IMR-90 (cell line): ENCODE data around the gene ATP11A. TPM values are rescaled to one million over a fixed set of nuclear protein-coding genes. Genes with fewer than 3 reads are reported as not detected.

Experiments used
- ATAC-seq: fragments of 200-7000 bp; cut with Tn5 transposase; 2 replicates; pipeline ENCODE4 v1.9.1; 2020; ENCODE audit warnings: low read depth, mild to moderate bottlenecking, moderate library complexity
- BruUV-seq: library from RNA; stranded (reverse); fragments of 400-500 nt; replicated peaks from 2 replicates; lab custom pipeline; 2021; lab: Mats Ljungman, UMichigan
- CTCF ChIA-PET: fragments of 300-600 bp; formaldehyde crosslinking; extraction: SDS; loops from one replicate; lab custom pipeline; 2021; ENCODE audit warnings: antibody characterized with exemption; lab: Yijun Ruan, JAX
- POLR2A ChIA-PET: fragments of 300-600 bp; sonication (Branson Sonifier 250); formaldehyde crosslinking; loops from one replicate; lab custom pipeline; 2022; ENCODE audit warnings: antibody characterized with exemption; ENCODE audit not compliant: unreplicated experiment; lab: Charles Lee
- DNase-seq: peaks from one replicate; pipeline ENCODE4 v3.0.0; 2013
- H2AFZ ChIP-seq: replicated peaks from 2 replicates; pipeline ENCODE3; 2013; ENCODE audit warnings: low read length, mild to moderate bottlenecking; ENCODE audit not compliant: poor library complexity
- H2AK5ac ChIP-seq: 2 replicates; pipeline ENCODE4 v1.6.1; 2013; ENCODE audit warnings: low read depth, low read length, inconsistent platforms
- H2AK9ac ChIP-seq: replicated peaks from 2 replicates; pipeline ENCODE3; 2013; ENCODE audit warnings: mild to moderate bottlenecking, low read depth, low read length, moderate library complexity; ENCODE audit not compliant: poor library complexity
- H2BK120ac ChIP-seq: 2 replicates; pipeline ENCODE4 v1.6.1; 2013; ENCODE audit warnings: low read depth, low read length, inconsistent platforms
- H2BK15ac ChIP-seq: 3 replicates; pipeline ENCODE4 v1.6.1; 2013; ENCODE audit warnings: low read depth, low read length, inconsistent platforms
- H2BK20ac ChIP-seq: 2 replicates; pipeline ENCODE4 v1.6.1; 2013; ENCODE audit warnings: low read depth, mild to moderate bottlenecking, inconsistent platforms, low read length, moderate library complexity
- H2BK5ac ChIP-seq: 2 replicates; pipeline ENCODE4 v1.6.1; 2013; ENCODE audit warnings: mild to moderate bottlenecking, low read depth, low read length, inconsistent platforms; ENCODE audit not compliant: poor library complexity, severe bottlenecking
- H3K14ac ChIP-seq: replicated peaks from 2 replicates; pipeline ENCODE4 v1.6.1; 2013; ENCODE audit warnings: low read depth, low read length, inconsistent platforms
- H3K18ac ChIP-seq: 2 replicates; pipeline ENCODE4 v1.6.1; 2013; ENCODE audit warnings: low read depth, low read length, control low read depth
- H3K23ac ChIP-seq: 2 replicates; pipeline ENCODE4 v1.6.1; 2013; ENCODE audit warnings: low read depth, low read length, inconsistent platforms
- H3K27ac ChIP-seq: 2 replicates; pipeline ENCODE4 v1.5.1; 2013; ENCODE audit warnings: mild to moderate bottlenecking, control low read depth, low read length; ENCODE audit not compliant: insufficient read depth
- H3K27me3 ChIP-seq: 2 replicates; pipeline ENCODE4 v1.6.1; 2013; ENCODE audit warnings: low read length; ENCODE audit not compliant: control insufficient read depth, insufficient read depth
- H3K36me3 ChIP-seq: 2 replicates; pipeline ENCODE4 v1.6.1; 2013; ENCODE audit warnings: low read length, mixed read lengths; ENCODE audit not compliant: control insufficient read depth, insufficient read depth
- H3K4ac ChIP-seq: 2 replicates; pipeline ENCODE4 v1.6.1; 2013; ENCODE audit warnings: low read depth, low read length, inconsistent platforms
- H3K4me1 ChIP-seq: 2 replicates; pipeline ENCODE4 v1.6.1; 2013; ENCODE audit warnings: low read length, mixed read lengths; ENCODE audit not compliant: control insufficient read depth, insufficient read depth
- H3K4me2 ChIP-seq: 2 replicates; pipeline ENCODE4 v1.6.1; 2013; ENCODE audit warnings: low read depth, mild to moderate bottlenecking, control low read depth, low read length, moderate library complexity
- H3K4me3 ChIP-seq: 2 replicates; pipeline ENCODE4 v1.5.1; 2013; ENCODE audit warnings: low read depth, mild to moderate bottlenecking, control low read depth, low read length, moderate library complexity; ENCODE audit not compliant: insufficient read depth
- H3K56ac ChIP-seq: 2 replicates; pipeline ENCODE4 v1.6.1; 2013; ENCODE audit warnings: low read length, inconsistent platforms; ENCODE audit not compliant: insufficient read depth; ENCODE audit errors: extremely low read depth
- H3K79me1 ChIP-seq, 2 experiments: 2 replicates each; pipeline ENCODE4 v1.6.1; 2013; ENCODE audit warnings: low read length in 2 of 2, inconsistent platforms in 1 of 2, low read depth in 1 of 2
- H3K9ac ChIP-seq: 2 replicates; pipeline ENCODE4 v1.6.1; 2013; ENCODE audit warnings: low read depth, low read length, control low read depth
- H3K9me1 ChIP-seq: 2 replicates; pipeline ENCODE4 v1.6.1; 2013; ENCODE audit warnings: low read length, inconsistent platforms; ENCODE audit not compliant: insufficient read depth
- H3K9me3 ChIP-seq: 2 replicates; pipeline ENCODE4 v1.6.1; 2013; ENCODE audit warnings: low read length; ENCODE audit not compliant: control insufficient read depth, insufficient read depth
- H4K20me1 ChIP-seq: 2 replicates; pipeline ENCODE4 v1.6.1; 2013; ENCODE audit warnings: low read length, inconsistent platforms; ENCODE audit not compliant: insufficient read depth
- H4K5ac ChIP-seq: 2 replicates; pipeline ENCODE4 v1.6.1; 2013; ENCODE audit warnings: mild to moderate bottlenecking, low read depth, low read length, control low read depth
- H4K8ac ChIP-seq, 2 experiments: 2 replicates each; pipeline ENCODE4 v1.6.1; 2013; ENCODE audit warnings: low read depth in 2 of 2, low read length in 2 of 2, control low read depth in 1 of 2, inconsistent platforms in 1 of 2
- H4K91ac ChIP-seq: 2 replicates; pipeline ENCODE4 v1.6.1; 2013; ENCODE audit warnings: low read depth, low read length, inconsistent platforms; ENCODE audit not compliant: insufficient read depth
- FOS ChIP-seq: fragments of 150-350 bp; IDR thresholded peaks from 2 replicates; pipeline ENCODE4 v1.6.1; 2016; ENCODE audit warnings: low read depth, low read length
- dilution Hi-C: fragments of 300-500 bp; cut with HindIII; formaldehyde crosslinking; loops from one replicate; pipeline ENCODE4 v1.14.3; 2018; ENCODE audit warnings: low sequenced_read_pairs; ENCODE audit not compliant: unreplicated experiment
- in situ Hi-C: fragments of 300-500 bp; cut with MboI; formaldehyde crosslinking; loops from 3 replicates; pipeline ENCODE4 v1.14.3; 2019; ENCODE audit warnings: low sequenced_read_pairs, inconsistent platforms, mixed read lengths
- intact Hi-C: fragments of 100-400 bp; cut with micrococcal nuclease; formaldehyde crosslinking; loops from 2 replicates; pipeline ENCODE4 v1.10.0; 2022
- polyA plus RNA-seq, 3 experiments: library from polyadenylated mRNA; depleted of rRNA; stranded (reverse); fragments of >200 nt; gene quantifications; 2 replicates each; pipeline ENCODE4 v1.2.3, GENCODE V29; 2012; ENCODE audit warnings: low replicate concordance in 1 of 3
- total RNA-seq: library from RNA; depleted of rRNA; stranded (reverse); fragments of >200 nt; gene quantifications from 2 replicates; pipeline ENCODE4 v1.2.3, GENCODE V29; 2012
- TF ChIP-seq, protein P1 (sequence below): conservative IDR thresholded peaks from 2 replicates; pipeline ENCODE4 v1.5.1; 2012; ENCODE audit warnings: mild to moderate bottlenecking, low read depth, low read length, improper control_type of control experiment
- TF ChIP-seq, protein P2 (sequence below): fragments of 150-350 bp; IDR thresholded peaks from 2 replicates; pipeline ENCODE4 v1.6.1; 2016; ENCODE audit warnings: low read depth, mild to moderate bottlenecking, low read length, moderate library complexity, borderline replicate concordance

Gene ATP11A
- total and polyA plus RNA-seq, 2 of the 4 experiments (the other 2 are of a cell fraction): 8.4 to 12.0 TPM

DNA sequence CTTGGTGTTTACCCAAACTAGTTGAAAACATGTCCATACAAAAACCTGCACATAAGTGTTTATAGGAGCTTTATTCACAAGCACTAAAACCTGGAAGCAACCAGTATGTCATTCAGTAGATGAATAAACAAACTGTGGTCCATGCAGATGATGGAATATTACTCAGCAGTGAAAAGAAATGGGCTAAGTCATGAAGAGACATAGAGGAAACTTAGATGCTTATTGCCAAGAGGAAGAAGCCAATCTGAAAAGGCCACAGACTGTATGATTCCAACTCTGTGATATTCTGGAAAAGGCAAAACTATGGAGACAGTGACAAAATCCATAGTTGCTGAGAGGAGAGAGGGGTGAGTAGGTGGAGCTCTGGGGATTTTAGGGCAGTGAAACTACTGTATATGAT is 240.4 kb downstream of the ATP11A start:
- BruUV-seq: no TSS peak
- Histone ChIP-seq H3K27ac (no peak overlapping the region), H2AFZ (no peak overlapping the region), H3K23ac (no peak overlapping the region), H2AK9ac (no peak overlapping the region), H2BK5ac (no peak overlapping the region), H4K5ac (no peak overlapping the region), H4K91ac (no peak overlapping the region), H3K4me2 (no peak overlapping the region), H2BK120ac (no peak overlapping the region), H2BK20ac (no peak overlapping the region), H3K4me3 (no peak overlapping the region), H3K79me1 (no peaks in the 10 kb centered on the region), H3K36me3 (no peaks in the 10 kb centered on the region), H4K8ac (no peak overlapping the region), H3K9me3 (peaks cover 2% of the 10 kb centered on the region; the same call in 1 of the 2 replicates), H3K27me3 (peaks cover 48% of the 10 kb centered on the region), H3K56ac (no peak overlapping the region), H2AK5ac (no peak overlapping the region), H3K9me1 (peaks cover 5% of the 10 kb centered on the region; the same call in 1 of the 2 replicates), H3K4ac (no peak overlapping the region), H3K18ac (no peak overlapping the region), H4K20me1 (no peaks in the 10 kb centered on the region), H3K4me1 (no peaks in the 10 kb centered on the region), H3K14ac (no peak overlapping the region), H2BK15ac (no peak overlapping the region), H3K9ac (no peak overlapping the region)
- CTCF ChIA-PET: no interaction called here
- TF ChIP-seq, protein P1, sequence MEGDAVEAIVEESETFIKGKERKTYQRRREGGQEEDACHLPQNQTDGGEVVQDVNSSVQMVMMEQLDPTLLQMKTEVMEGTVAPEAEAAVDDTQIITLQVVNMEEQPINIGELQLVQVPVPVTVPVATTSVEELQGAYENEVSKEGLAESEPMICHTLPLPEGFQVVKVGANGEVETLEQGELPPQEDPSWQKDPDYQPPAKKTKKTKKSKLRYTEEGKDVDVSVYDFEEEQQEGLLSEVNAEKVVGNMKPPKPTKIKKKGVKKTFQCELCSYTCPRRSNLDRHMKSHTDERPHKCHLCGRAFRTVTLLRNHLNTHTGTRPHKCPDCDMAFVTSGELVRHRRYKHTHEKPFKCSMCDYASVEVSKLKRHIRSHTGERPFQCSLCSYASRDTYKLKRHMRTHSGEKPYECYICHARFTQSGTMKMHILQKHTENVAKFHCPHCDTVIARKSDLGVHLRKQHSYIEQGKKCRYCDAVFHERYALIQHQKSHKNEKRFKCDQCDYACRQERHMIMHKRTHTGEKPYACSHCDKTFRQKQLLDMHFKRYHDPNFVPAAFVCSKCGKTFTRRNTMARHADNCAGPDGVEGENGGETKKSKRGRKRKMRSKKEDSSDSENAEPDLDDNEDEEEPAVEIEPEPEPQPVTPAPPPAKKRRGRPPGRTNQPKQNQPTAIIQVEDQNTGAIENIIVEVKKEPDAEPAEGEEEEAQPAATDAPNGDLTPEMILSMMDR: no peak
- TF ChIP-seq, protein P2, sequence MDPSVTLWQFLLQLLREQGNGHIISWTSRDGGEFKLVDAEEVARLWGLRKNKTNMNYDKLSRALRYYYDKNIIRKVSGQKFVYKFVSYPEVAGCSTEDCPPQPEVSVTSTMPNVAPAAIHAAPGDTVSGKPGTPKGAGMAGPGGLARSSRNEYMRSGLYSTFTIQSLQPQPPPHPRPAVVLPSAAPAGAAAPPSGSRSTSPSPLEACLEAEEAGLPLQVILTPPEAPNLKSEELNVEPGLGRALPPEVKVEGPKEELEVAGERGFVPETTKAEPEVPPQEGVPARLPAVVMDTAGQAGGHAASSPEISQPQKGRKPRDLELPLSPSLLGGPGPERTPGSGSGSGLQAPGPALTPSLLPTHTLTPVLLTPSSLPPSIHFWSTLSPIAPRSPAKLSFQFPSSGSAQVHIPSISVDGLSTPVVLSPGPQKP: no peak
- TF ChIP-seq FOS: no peak
- POLR2A ChIA-PET: no interaction called here
- intact Hi-C loops: no loop called here
- DNase-seq (no peak), ATAC-seq (no peak)
- dilution Hi-C loops: no loop called here
- in situ Hi-C loops: loop anchor here (25.0 kb wide), 2 partner anchors 307 to 457 kb away; no protein-coding TSS in a partner anchor
